Anterior cingulate cortex (tissue), 58 donors: ENCODE measurements around the gene NR1D1.

ENCODE experiments used
- DNase-seq, 58 donors: peaks; one replicate each; lab custom pipeline; 2025; lab: John Stamatoyannopoulos, UW

The NR1D1 gene

GRCh38 chr17:40098846-40099618 is 1.4 kb downstream of the NR1D1 start:
- peak; percentile 72 to 100 (median 96) for DNase-seq

GRCh38 chr17:40097931-40098845 is 2.2 kb downstream of the NR1D1 start:
- peak in 4 of 58 donors; percentile 23 to 33 (median 30) for DNase-seq

- DNase-seq = no peak
Observed at GRCh38 chr17:40097087-40097486, 3.3 kb downstream of the NR1D1 start.

- DNase-seq = peak in 5 of 58 donors; percentile 21 to 55 (median 26)
Observed at GRCh38 chr17:40095944-40096791, 4.2 kb downstream of the NR1D1 start.

GRCh38 chr17:40095351-40095943 is 4.9 kb downstream of the NR1D1 start:
- peak in 2 of 58 donors; percentile 21 to 27 for DNase-seq

GRCh38 chr17:40094874-40095273 is 5.5 kb downstream of the NR1D1 start:
- no peak for DNase-seq

GRCh38 chr17:40093580-40094201 is 6.7 kb downstream of the NR1D1 start:
- DNase-seq = peak in 1 of 58 donors; percentile 44

GRCh38 chr17:40093005-40093579 is 7.3 kb downstream of the NR1D1 start:
- peak in 5 of 58 donors; percentile 25 to 64 (median 44) for DNase-seq

GRCh38 chr17:40092581-40092980 is 7.8 kb downstream of the NR1D1 start:
- DNase-seq = peak in 48 of 58 donors; percentile 23 to 81 (median 55)

- DNase-seq = peak in 6 of 58 donors; percentile 31 to 59 (median 50)
Observed at GRCh38 chr17:40091691-40092397, 8.5 kb downstream of the NR1D1 start.

DNA sequence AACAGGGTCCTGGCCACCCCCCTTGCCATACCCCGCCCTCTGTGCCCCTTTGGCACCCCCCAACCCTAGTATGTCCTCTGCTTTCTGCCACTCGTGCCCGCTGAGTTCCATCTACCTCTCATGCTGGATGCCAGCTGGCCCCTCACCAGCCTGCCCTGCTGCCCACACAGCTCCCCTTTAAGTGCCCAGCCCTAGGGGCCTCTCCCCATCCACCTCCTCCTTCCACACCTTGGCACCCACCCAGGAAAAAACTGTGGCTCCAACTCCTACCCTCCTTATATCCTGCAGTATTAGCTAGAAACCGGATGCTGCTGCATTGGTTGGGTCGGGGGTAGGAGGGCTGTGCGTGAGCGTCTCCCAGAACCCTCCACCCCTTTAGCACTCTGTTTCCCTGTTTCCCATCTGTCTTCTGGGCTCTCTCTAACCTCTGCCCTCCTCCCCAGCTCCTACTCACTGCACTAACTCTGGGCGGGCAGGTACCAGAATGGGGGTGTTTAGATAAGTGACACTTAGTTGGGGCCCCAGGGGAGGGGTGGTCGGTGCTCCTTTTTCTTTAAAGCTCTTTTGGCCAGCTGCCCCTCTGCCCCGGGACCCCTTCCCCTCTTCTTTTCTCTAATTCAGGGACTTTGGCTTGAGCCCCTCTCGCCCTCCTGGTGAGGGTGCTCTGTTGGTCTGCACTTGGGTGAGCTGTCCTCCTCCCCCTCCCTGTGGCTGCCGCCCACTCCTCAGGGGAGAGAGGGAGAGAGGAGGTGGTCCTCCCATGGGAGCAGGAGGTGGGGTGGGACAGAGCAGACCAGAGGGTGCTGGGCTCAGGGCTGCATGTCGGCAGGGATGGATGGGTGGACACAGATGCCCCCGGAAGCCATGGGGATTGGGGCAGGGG is 9.9 kb downstream of the NR1D1 start:
- no peak for DNase-seq

DNA sequence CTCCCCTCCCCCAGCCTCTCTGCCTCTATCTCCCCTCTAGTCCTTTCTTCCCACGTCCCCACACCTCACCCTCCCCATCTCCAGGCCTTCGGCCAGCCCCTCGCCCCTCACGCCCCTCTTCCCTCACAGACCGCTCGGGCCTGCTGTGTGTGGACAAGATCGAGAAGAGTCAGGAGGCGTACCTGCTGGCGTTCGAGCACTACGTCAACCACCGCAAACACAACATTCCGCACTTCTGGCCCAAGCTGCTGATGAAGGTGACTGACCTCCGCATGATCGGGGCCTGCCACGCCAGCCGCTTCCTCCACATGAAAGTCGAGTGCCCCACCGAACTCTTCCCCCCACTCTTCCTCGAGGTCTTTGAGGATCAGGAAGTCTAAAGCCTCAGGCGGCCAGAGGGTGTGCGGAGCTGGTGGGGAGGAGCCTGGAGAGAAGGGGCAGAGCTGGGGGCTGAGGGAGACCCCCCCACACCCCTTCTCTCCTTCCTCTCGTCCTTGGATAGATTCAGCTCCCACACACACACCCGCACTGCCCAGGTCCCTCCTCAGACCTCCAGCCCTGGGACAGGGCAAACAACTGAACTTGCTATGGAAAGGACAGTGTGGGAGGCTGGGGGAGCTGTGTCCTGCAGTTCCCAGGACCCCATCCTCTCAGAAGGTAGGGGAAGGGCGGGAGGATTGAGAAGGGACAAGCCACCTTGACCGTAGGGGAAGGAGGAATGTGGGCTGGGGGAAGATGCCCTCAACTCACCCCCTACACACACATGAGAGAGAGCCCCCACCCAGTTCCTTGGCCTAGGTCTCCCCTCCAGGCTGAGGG is 11.1 kb downstream of the NR1D1 start:
- no peak for DNase-seq

- no peak for DNase-seq
Observed at GRCh38 chr17:40087903-40088718, 12.3 kb downstream of the NR1D1 start.

GRCh38 chr17:40087049-40087794 is 13.2 kb downstream of the NR1D1 start:
- no peak for DNase-seq
